Stimulated activated CD4-positive, alpha-beta T cell treated with anti-CD3 and anti-CD28 coated beads, Interleukin-12 subunit alpha, Interleukin-12 subunit beta, amount 100 ng/mL, for 48 hours (primary cell): ENCODE results near the gene SLC5A6.

Experiments
- DNase-seq, 3 donors: peaks; one replicate each; pipeline ENCODE4 v3.0.0-alpha.2; 2020; ENCODE audit warnings: low read depth in 2 of 3, low spot score in 1 of 3

SLC5A6 gene

GRCh38 chr2:27211943-27212625 lies at the start of gene SLC5A6, which contains the start of gene ATRAID:
TSS of gene SLC5A6 (minus strand) at chr2:27212268. CDS start at chr2:27207650, 4,618 bp downstream.
TSS of gene ATRAID (plus strand) at chr2:27212041. CDS start at chr2:27212369, 328 bp downstream.
- peak; percentile 73 to 87 (median 75) for DNase-seq

GRCh38 chr2:27261241-27261925 lies 49.3 kb upstream of the SLC5A6 start:
- no peak for DNase-seq

DNA sequence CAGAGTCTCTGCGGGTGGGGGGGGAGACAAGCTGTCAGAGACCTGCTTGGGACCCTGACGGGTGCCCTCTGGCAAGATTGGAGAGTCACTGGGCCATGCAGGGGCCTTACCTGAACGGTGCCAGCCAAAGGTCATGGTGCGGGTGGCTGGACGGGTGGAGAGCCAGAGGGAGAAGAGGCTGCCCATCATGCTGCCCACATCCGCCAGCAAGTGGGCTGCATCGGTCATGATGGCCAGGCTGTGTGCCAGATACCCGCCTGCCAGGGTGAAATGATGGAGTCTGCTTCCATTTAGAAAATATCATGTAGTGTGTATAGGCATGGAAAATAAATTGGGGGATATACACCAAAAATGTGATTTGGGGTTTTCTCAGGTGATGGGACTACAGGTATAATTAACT lies 46.0 kb upstream of the SLC5A6 start:
- DNase-seq = no peak

DNA sequence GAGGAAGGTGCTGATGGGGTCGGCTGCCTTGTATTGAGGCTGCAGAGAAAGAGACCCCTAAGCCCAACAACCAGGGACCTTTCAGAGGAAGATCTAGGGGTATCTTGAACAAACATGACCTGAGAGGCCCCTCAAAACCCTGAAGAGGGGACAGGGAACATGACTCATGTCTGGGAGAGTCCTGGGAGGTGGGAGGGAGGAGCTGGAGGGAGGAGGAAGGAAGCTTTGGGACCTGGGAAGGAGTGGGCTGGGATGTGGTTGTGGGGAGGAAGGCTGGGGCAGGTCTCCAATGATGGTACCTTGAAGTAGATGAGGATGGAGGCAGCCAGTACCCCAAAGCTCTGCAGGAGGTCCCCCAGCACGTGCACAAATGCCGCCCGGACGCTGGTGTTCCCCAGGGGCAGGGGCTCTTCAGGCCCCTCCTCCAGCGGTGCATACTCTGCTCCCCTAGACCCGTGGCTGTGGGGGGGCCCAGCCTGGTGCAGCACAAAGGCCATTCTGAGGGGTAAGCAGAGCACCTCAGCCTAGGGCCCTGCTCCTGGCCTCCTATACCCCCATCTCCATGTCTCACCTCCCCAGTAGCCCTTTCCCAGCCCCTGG lies 44.9 kb upstream of the SLC5A6 start:
- DNase-seq = no peak

DNA sequence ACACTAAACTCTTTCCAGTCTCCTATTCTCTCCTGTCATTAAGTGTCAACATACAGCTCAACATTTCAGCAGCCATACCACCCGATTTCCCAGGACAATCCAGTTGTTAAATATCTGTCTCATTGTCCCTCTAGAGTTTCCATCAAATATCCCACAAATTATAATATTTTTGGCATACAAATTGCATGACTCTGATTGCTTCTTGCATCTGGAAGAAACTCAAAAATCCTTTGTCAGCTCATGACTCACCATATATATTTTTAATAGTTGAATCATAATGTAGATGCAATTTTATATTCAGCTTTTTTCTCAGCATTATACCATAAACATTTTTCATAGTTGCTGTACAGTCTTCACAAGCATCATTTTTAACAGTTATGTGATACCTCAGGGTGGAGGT lies 43.6 kb upstream of the SLC5A6 start:
- DNase-seq = no peak

DNA sequence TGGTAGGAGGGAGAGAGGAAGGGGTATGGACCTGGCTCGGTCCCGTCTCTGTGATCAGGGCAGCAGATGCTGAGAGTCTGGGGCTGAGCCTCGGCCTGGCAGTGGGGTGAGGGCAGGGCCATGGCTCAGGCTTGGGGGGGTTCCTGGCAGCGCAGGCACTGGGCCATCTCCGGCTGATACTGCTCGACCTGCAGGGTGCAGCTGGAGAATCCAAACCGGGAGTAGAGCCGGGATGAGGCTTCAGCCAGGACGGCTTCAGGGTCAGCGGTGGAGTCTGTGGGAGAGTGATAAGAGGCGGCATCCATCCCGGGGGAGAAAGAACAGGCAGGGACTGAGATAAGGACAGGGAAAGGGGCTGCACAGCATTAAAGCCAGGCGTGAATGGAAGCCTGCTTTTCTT lies 43.1 kb upstream of the SLC5A6 start:
- DNase-seq = no peak

- no peak for DNase-seq
Observed at GRCh38 chr2:27251766-27252165, 39.7 kb upstream of the SLC5A6 start.

DNA sequence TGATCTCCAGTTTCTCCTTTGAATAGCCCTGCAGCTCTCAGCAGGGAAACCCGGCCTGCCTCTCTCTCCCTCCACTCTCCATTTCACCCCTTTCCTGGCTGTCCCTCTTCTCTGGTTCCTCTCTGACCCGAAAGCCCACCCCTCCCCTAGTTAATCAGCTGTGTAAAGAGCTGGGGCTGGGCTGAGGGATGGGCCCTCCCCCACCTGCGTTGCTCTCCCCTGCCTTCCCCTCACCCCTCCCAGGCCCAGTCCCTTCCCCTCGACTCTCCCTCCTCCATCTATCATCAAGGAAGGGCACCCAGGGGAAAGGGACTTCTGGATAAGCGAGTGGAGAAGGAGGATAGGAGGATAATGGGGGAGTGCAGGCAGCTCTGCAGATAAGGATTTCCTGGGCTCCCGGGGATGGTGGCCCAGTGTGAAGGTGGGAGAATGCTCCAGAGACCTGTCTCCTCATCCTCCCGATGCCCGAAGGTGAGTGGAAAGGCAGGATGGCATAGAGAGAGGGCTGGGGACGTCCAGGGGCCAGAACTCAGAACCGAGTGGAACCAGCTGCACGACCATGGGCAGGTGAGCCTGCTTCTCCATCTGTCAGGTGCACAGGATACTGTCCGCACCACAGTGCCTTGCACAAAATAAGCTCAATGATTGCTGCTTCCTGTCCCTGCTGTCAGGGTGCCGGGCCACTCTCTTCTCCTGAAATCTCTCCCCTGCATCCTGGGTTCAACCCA lies 38.7 kb upstream of the SLC5A6 start:
- no peak for DNase-seq

DNA sequence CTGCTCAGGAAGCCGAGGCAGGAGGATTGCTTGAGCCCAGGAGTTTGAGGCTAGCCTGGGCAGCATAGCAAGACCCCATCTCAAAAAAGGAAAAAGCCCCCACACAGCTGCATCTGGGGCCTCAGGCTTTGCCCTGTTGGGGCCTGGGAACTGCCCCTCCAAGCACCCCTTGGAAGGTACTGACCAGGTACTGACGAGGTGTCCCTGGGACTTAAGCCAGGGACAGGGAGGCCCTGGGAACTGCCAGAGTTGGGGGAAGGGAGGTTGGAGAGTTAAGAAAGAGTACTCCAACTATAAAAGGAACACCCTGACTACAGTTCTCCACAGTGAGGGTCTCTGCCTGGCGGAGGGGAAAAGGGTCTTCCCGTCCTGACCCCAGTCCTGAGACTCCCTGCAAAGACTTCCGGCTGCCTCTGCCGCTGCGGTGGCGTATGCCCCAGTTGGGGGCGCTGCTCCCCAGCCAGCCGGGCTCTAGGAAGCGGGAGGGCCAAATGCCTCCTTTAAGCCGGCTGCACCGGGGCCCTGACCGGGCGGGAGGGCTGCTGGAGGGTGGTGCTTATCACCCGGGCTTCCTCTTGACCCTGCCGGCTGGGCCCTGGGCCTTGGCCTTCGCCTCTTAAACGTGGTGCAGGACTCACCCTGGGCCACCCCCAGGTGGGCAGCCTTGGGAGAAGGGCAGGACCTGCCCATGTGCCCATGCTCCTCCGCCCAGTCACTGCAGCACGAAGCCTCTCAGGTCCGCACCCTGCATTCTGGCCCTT lies 38.0 kb upstream of the SLC5A6 start:
- DNase-seq = peak; percentile 46 to 55 (median 46)

DNA sequence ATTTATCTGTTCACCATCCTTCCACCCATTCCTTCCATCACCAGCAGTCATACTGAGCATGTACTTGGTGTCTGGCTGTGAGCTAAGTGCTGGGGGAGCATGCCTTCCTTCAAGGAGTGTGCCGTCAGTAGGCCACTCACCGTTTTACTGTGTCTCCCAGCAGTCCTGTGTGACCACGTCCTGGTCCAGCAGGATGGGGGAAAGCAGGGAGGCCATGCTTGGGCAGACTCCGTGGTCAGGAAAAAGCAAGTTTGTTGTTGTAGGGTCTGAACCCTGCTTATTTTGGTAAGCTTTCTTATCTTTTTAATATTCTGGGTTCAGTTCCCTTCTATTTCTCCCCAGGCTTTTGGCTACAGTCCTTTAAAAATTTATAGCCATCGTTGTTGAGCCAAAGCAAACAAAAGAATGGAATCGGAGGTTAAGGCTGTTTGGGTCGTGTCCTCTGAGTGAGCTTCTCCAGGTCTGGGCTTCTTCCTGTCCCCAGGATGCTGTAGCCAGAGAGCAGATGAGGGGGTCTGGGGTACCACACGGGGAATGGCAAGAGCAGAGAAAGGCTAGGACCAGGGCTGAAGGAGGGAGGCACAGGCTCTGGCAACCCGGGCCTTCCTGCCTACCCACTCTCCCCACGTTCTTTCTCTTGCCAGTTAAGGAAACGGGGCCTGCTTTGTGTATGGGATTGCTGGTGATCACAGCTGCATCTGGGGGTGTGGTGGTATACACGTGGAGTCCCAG lies 37.3 kb upstream of the SLC5A6 start:
- no peak for DNase-seq

DNA sequence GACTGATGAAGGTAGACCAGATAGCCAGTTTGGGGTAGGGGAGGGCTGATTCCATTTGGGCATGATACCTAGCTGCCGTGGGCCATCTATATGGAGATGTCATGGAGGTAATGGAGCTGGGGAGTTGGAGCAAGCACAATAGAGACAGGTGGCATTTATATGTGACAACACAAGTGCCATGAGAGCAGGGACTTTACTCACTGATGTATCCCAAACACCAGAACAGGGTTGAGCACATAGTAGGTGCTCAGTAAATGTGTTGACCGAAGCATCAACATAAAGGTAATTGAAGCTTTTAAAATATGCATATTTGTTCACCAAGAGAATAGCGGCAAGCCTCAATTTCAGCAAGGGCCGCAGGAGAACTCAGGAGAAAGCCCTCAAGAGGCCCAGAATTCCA lies 35.8 kb upstream of the SLC5A6 start:
- no peak for DNase-seq

- DNase-seq = no peak
Observed at GRCh38 chr2:27245626-27246025, 33.6 kb upstream of the SLC5A6 start.

GRCh38 chr2:27245116-27245515 lies 33.0 kb upstream of the SLC5A6 start:
- no peak for DNase-seq

DNA sequence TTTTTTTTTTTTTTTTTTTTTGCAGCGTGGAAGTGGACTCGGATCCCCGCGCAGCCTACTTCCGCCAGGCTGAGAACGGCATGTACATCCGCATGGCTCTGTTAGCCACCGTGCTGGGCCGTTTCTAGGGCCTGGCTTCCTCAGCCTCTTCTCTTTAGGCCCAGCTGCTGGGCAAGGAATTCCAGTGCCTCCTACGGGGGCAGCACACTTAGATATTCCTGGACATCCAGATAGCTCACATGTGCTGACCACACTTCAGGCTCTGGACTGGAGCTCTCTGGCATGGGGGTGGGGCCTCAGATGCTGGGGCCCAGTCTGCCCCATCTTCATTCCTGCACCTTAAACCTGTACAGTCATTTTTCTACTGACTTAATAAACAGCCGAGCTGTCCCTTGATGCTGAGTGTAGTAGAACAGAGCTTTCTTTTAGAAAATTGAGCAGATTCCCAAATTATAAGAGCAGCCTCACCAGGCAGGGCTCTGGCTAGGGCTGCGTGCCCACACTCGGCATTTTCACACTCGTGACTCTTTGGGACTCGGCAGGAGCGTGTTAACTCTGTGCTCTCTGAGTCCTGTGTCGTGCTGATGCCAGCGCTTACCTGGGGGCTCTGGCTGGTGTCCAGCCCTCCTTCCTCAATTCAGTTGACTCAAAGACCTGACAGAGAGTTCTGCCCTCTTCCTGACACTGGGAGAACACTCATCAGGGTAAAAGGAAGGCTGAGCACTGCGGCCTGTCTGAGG lies 31.5 kb upstream of the SLC5A6 start:
- DNase-seq = no peak

GRCh38 chr2:27242614-27242951 lies 30.5 kb upstream of the SLC5A6 start:
- DNase-seq = no peak

GRCh38 chr2:27241761-27242613 lies 29.9 kb upstream of the SLC5A6 start:
- DNase-seq = no peak

GRCh38 chr2:27240406-27240805 lies 28.3 kb upstream of the SLC5A6 start:
- no peak for DNase-seq

- no peak for DNase-seq
Observed at GRCh38 chr2:27238976-27239375, 26.9 kb upstream of the SLC5A6 start.
